HG02759 (cell line): ENCODE data around the gene IL1R1.

Experiments
- ATAC-seq: cut with Tn5 transposase; IDR thresholded peaks from one replicate; pipeline ENCODE4 v1.9.1; 2021; ENCODE audit warnings: mild to moderate bottlenecking, moderate library complexity; ENCODE audit not compliant: unreplicated experiment

Gene IL1R1

GRCh38 chr2:102137138-102137537 lies 5.4 kb upstream of the IL1R1 start:
- ATAC-seq: peak; percentile 55

DNA sequence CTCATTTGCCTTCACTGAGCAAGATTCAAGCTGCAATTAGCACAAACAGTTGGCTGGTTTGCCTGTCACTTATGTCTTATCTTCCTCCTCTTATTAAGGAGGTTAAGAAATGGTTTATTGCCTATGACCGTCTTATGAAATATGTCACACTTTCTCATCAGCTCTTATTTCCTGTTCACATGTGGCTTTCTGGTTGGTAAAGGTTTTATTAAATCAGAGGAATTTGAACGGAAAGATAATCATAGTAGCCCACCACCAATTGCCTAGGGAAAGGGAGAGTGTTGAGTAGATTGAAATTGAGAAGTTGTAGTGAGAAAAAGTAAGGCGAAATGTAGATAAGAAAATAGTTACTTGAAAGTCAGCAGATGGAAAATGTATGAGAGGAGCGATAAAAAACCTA lies 4.2 kb upstream of the IL1R1 start:
- no peak for ATAC-seq

DNA sequence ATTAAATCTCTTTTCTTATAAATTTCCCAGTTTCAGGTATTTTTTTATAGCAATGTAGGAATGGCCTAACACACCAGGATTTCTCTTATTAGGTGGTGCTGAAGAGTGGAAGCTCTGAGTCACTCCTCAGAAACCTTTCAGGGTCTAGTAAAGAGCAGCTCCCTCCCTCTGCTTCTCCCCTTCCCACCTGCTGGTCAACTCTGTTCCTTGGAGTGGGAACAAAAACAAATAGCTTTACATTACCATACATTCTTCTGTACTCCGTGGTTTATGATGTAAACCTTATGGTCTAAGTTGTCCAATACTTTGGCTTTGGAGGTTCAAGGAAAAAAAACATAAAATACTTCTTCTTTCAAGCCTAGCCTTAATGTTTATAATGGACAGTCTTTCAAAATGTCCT lies 2.7 kb upstream of the IL1R1 start:
- no peak for ATAC-seq

DNA sequence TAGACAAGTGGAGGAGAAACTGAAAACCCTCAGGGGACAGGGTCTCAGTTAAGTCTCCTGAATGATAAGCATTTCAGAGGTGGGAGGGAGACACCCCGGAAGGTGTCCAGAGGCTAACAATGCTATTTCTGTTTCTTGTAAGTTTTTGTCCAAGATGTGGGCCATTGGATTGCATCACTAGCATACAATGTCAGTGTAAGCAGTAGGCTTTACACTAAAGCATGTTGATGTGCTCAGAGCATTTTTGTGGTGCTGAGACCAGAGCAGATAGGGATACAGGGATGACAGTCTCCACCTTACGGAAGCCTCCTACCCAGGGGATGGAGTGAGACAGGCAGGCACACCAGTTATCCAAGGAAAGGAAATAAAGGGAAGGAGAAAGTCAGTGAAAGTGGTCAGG lies 2.2 kb upstream of the IL1R1 start:
- no peak for ATAC-seq

DNA sequence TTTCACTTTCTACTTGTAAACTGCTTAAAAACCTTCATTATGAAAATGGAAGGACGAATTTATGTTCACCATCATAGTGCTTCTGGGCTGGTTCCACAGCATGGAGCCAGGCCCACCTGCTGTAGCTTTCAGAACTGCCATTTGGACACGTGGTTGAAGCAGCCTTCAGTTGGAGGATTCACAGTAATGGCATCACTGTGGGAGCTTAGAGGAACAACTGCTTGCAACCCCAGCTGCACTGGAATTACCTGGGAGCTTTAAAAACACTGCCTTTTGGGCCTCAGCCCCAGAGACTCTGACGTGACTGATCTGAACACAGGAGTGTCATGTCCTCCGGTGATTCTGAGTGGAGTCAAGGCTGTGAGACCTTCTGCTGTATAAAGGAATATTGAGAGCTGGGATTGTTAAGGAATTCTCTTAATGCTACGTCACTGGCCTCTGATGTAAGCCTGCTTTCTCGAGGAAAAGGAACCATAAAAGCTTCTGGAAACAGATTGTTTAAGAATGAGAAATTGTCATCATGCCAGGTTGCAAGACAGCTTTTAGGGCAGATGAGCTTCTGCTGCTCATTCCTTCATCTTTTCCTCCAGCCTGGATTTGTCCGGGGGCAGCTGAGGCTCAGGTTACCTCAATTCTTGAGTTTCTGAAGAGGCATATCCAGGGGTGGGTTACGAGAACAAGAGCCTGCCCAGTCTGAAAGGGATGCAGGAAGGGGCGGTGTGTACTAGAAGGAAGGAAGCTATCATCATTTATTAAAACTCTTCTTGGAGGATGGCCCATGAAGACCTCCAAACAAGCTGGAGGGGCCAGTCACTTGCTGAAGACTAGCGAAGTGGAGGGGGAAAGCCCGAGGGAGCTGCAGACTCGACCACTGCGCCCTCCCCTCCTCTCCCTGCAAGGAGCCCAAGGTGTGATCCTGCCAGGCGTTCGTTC lies 1.3 kb upstream of the IL1R1 start:
- ATAC-seq: no peak

- ATAC-seq: no peak
These were observed 393 bp downstream of the IL1R1 start for GRCh38 chr2:102142829-102143449.

DNA sequence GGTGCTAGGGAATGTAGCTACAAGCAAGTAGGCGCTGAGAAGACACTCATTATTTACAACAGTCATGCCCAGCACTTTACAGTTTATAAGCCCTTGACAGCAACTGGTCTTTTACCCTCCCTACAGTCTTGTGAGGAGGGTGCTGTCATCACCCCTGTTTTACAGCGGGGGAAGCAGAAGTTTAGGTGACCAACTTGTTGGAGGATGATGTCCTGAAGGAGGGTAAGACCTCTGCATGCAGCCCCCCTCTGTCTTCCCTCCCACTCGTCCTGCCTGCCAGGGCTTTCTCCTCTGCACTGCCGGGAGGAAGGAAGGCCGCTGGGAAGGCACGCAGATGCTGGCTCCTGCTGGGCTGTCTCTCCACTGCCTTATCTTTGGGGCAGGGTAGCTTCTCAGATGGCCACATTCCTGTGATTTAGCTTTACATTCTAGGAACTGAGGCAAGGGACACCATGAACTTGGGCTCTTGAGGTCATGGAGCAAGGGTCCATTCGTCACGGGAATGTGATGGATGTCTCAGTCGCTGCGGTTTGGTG lies 972 bp downstream of the IL1R1 start:
- no peak for ATAC-seq

DNA sequence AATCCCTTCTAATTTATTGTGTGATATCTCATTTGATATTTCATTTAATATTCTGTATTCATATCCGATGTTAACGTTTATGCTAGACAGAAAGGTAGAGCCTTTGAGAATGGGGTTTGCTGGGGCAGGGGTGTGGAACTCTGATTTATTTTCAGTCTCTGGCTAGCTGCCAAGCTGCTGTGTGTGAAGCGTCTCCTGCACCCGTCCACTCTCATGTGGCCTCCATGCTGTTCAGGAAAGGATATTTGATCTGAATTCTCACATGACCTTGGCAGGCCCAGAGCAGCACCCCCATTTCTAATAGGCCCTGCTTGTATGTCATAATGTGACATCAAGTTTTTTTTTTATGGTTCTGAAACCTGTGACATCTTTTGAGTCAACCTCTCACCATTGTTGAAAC lies 1.6 kb downstream of the IL1R1 start:
- ATAC-seq: no peak

DNA sequence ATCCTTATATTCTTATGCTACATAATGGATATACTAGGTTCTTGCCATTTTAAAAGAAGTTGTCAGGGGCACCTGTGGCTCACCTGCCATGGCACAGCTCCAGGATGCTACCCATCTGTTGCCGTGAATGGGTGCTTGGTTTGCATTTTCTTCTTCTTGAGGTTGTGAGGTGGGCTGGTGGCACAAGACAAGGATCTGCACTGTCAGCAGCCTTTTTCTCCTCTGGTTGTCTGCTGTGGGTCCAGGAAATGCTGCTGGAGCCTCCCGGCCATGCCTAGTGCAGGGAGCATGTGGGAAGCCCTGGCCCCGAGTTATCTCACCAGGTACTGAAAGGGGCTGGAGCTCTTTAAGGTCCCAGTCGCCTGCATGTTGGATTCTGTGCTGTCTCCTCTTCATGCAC lies 2.6 kb downstream of the IL1R1 start:
- ATAC-seq: no peak

- ATAC-seq: no peak
These were observed 3.4 kb downstream of the IL1R1 start for GRCh38 chr2:102145934-102146333.

GRCh38 chr2:102147935-102148334 lies 5.4 kb downstream of the IL1R1 start:
- no peak for ATAC-seq

- no peak for ATAC-seq
These were observed 6.7 kb downstream of the IL1R1 start for GRCh38 chr2:102149243-102149642.

- ATAC-seq: no peak
These were observed 7.3 kb downstream of the IL1R1 start for GRCh38 chr2:102149644-102150455.

GRCh38 chr2:102154364-102154763 lies 11.8 kb downstream of the IL1R1 start:
- ATAC-seq: no peak

GRCh38 chr2:102154946-102155702 lies 12.6 kb downstream of the IL1R1 start:
- ATAC-seq: no peak

GRCh38 chr2:102155703-102156515 lies 13.4 kb downstream of the IL1R1 start:
- no peak for ATAC-seq

- ATAC-seq: no peak
These were observed 15.6 kb downstream of the IL1R1 start for GRCh38 chr2:102158011-102158755.

GRCh38 chr2:102159295-102159694 lies 16.7 kb downstream of the IL1R1 start:
- ATAC-seq: no peak
